GM12891 (cell line): ENCODE data around the gene PANK1.

ENCODE experiments used
- PAX5 ChIP-seq: IDR thresholded peaks from 2 replicates; pipeline ENCODE4 v1.6.1; 2011; ENCODE audit warnings: low read length, moderate library complexity, mild to moderate bottlenecking; ENCODE audit not compliant: insufficient read depth, severe bottlenecking
- POLR2A ChIP-seq: IDR thresholded peaks from 2 replicates; pipeline ENCODE4 v1.6.1; 2011; ENCODE audit warnings: low read depth, low read length, control low read depth
- POLR2AphosphoS5 ChIP-seq: IDR thresholded peaks from 2 replicates; pipeline ENCODE4 v1.6.1; 2011; ENCODE audit warnings: low read depth, low read length, control low read depth
- POU2F2 ChIP-seq: IDR thresholded peaks from 2 replicates; pipeline ENCODE4 v1.6.1; 2011; ENCODE audit warnings: low read depth, mild to moderate bottlenecking, control low read depth, low read length, moderate library complexity
- SPI1 ChIP-seq: IDR thresholded peaks from 2 replicates; pipeline ENCODE4 v1.6.1; 2011; ENCODE audit warnings: low read depth, low read length, control low read depth
- TAF1 ChIP-seq: IDR thresholded peaks from 2 replicates; pipeline ENCODE4 v1.6.1; 2011; ENCODE audit warnings: low read depth, low read length, control low read depth

DNA sequence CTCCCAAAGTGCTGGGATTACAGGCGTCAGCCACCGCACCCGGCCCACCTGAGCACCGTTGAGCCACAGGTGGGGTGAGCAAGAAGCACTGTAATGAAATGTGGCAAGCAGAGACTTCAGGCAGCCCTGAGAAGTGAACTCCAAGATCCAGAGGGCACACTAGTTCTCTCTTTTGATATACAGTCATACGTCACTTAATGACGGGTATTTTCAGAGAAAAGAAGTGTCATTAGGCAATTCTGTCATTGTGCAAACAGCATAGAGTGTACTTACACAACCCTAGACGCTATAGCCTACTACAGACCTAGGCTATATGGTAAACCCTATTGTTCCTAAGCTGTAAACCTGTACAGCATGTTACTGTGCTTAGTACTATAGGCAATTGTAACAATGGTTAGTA, 7.9 kb downstream of the PANK1 start:
- TF ChIP-seq POLR2AphosphoS5 (no peak), TAF1 (no peak), POLR2A (no peak), PAX5 (no peak), SPI1 (no peak), POU2F2 (no peak)
